B cell (primary cell): ENCODE data around the gene HOXA9. TPM values are rescaled to one million over a fixed set of nuclear protein-coding genes. Genes with fewer than 3 reads are reported as not detected.

ENCODE experiments used
- ATAC-seq: fragments of 200-7000 bp; cut with Tn5 transposase; one replicate; pipeline ENCODE4 v1.10.0; 2021; ENCODE audit warnings: low read depth, mild to moderate bottlenecking, moderate number of reproducible peaks, moderate library complexity
- CTCF ChIA-PET: fragments of 350-600 bp; sonication (Branson Sonifier 250); formaldehyde crosslinking; loops from one replicate; lab custom pipeline; 2021; ENCODE audit warnings: antibody characterized with exemption, inconsistent platforms; lab: Charles Lee
- POLR2A ChIA-PET: fragments of 350-600 bp; sonication (Branson Sonifier 250); formaldehyde crosslinking; loops from one replicate; lab custom pipeline; 2021; ENCODE audit warnings: antibody characterized with exemption; lab: Charles Lee
- DNase-seq: peaks from one replicate; pipeline ENCODE4 v3.0.0; 2013
- H2AFZ ChIP-seq: 2 replicates; pipeline ENCODE4 v1.6.1; 2012; ENCODE audit warnings: mild to moderate bottlenecking, low read depth, low read length; ENCODE audit not compliant: insufficient read depth, poor library complexity, severe bottlenecking
- H3K27ac ChIP-seq, 2 donors: 1 replicate in 1 of 2; 2 replicates in 1 of 2; pipeline ENCODE4 v1.5.1; 2012 to 2013; ENCODE audit warnings: low read length in 2 of 2, mild to moderate bottlenecking in 2 of 2, moderate library complexity in 1 of 2
- H3K27me3 ChIP-seq, 4 experiments: fragments of 200-600 bp in 1 of 4; sonication (generic) in 1 of 4; replicated peaks in 1 of 4; 1 replicate in 2 of 4; 2 replicates in 2 of 4; pipeline versions ENCODE4 v1.6.1 to v1.7.0; 2013 to 2016; ENCODE audit warnings: low read length in 3 of 4, mild to moderate bottlenecking in 2 of 4, mixed read lengths in 1 of 4, moderate library complexity in 1 of 4; ENCODE audit not compliant: insufficient read depth in 4 of 4, control insufficient read depth in 3 of 4; ENCODE audit errors: control extremely low read depth in 1 of 4
- H3K36me3 ChIP-seq, 2 experiments: replicated peaks in 1 of 2; 1 replicate in 1 of 2; 2 replicates in 1 of 2; pipeline versions ENCODE4 v1.6.1 to v1.7.1; 2013; ENCODE audit warnings: low read length in 1 of 2; ENCODE audit not compliant: insufficient read depth in 2 of 2, control insufficient read depth in 1 of 2; ENCODE audit errors: control extremely low read depth in 1 of 2, extremely low read depth in 1 of 2
- H3K4me1 ChIP-seq, 2 donors: fragments of 200-600 bp in 1 of 2; sonication (generic) in 1 of 2; 1 replicate in 1 of 2; 2 replicates in 1 of 2; pipeline versions ENCODE4 v1.5.1 to v1.6.1; 2013 to 2017; ENCODE audit warnings: low read length in 2 of 2; ENCODE audit not compliant: control insufficient read depth in 2 of 2, insufficient read depth in 2 of 2
- H3K4me2 ChIP-seq: replicated peaks from 2 replicates; pipeline ENCODE3; 2012; ENCODE audit warnings: mild to moderate bottlenecking, low read depth, low read length; ENCODE audit not compliant: poor library complexity, severe bottlenecking
- H3K4me3 ChIP-seq, 5 experiments: fragments of 200-600 bp in 1 of 5; sonication (generic) in 1 of 5; 1 replicate in 3 of 5; 2 replicates in 2 of 5; pipeline versions ENCODE4 v1.5.1 to v1.7.0; 2011 to 2016; ENCODE audit warnings: low read length in 4 of 5, mild to moderate bottlenecking in 4 of 5, low read depth in 2 of 5, control low read depth in 1 of 5, moderate library complexity in 1 of 5; ENCODE audit not compliant: insufficient read depth in 1 of 5; ENCODE audit errors: control extremely low read depth in 1 of 5, extremely low read depth in 1 of 5
- H3K79me2 ChIP-seq: fragments of 200-600 bp; sonication (generic); one replicate; pipeline ENCODE4 v1.6.0; 2016; ENCODE audit warnings: low read length; ENCODE audit not compliant: control insufficient read depth, insufficient read depth
- H3K9ac ChIP-seq: fragments of 200-600 bp; sonication (generic); 2 replicates; pipeline ENCODE4 v1.6.1; 2017; ENCODE audit warnings: mild to moderate bottlenecking, low read length, moderate library complexity
- H3K9me3 ChIP-seq, 3 donors: one replicate each; pipeline versions ENCODE4 v1.6.1 to v1.7.1; 2013; ENCODE audit warnings: low read length in 2 of 3; ENCODE audit not compliant: control insufficient read depth in 2 of 3, insufficient read depth in 1 of 3; ENCODE audit errors: control extremely low read depth in 1 of 3
- H4K20me1 ChIP-seq: 2 replicates; pipeline ENCODE4 v1.6.0; 2012; ENCODE audit warnings: mild to moderate bottlenecking, low read length; ENCODE audit not compliant: insufficient read depth, control insufficient read depth, poor library complexity, severe bottlenecking
- H3K27ac Mint-ChIP-seq: one replicate; pipeline ENCODE4 v1.8.0; 2021; ENCODE audit warnings: mixed read lengths
- H3K27me3 Mint-ChIP-seq: one replicate; pipeline ENCODE4 v1.8.0; 2021; ENCODE audit warnings: mixed read lengths
- H3K4me1 Mint-ChIP-seq: one replicate; pipeline ENCODE4 v1.8.0; 2021; ENCODE audit warnings: mixed read lengths
- H3K4me3 Mint-ChIP-seq: one replicate; pipeline ENCODE4 v1.8.0; 2021; ENCODE audit warnings: mixed read lengths
- H3K9me3 Mint-ChIP-seq: one replicate; pipeline ENCODE4 v1.8.0; 2022; ENCODE audit warnings: mixed read lengths; ENCODE audit not compliant: insufficient read depth
- CTCF ChIP-seq: fragments of 200-600 bp; IDR thresholded peaks from one replicate; pipeline ENCODE4 v1.8.0; 2022; ENCODE audit warnings: antibody characterized with exemption, mild to moderate bottlenecking
- EZH2 ChIP-seq: IDR thresholded peaks from 2 replicates; pipeline ENCODE4 v1.6.1; 2012; ENCODE audit warnings: borderline replicate concordance, low read depth, mild to moderate bottlenecking, moderate library complexity, low read length; ENCODE audit not compliant: insufficient read depth, poor library complexity, severe bottlenecking
- WGBS: methylation state at CpG from one replicate; pipeline ENCODE4 v1.1.5; 2013; ENCODE audit warnings: missing lambda C conversion rate; ENCODE audit not compliant: insufficient coverage; 5-methylcytosine and 5-hydroxymethylcytosine counted together
- intact Hi-C: fragments of 100-400 bp; cut with micrococcal nuclease; formaldehyde crosslinking; loops from one replicate; pipeline ENCODE4 v1.10.0; 2022
- polyA plus RNA-seq: library from polyadenylated mRNA; depleted of rRNA; stranded (reverse); fragments of >200 nt; gene quantifications from 2 replicates; pipeline ENCODE4 v1.2.3, GENCODE V29; 2012
- total RNA-seq, 2 donors: library from RNA; stranded (reverse); fragments of 120-200 nt in 1 of 2; gene quantifications; 1 replicate in 1 of 2; 2 replicates in 1 of 2; pipeline versions ENCODE4 v1.2.3 to v1.2.4, GENCODE V29; 2013 to 2022

The HOXA9 gene
- total and polyA plus RNA-seq, 2 donors (not counting 1 experiment from before 2014, with no cell fraction given): 0.07 TPM; not detected in 1

GRCh38 chr7:27128776-27129728, 36.3 kb downstream of the HOXA9 start:
- no peaks in the 10 kb centered on the region for H3K4me1 ChIP-seq
- ATAC-seq (no peak), DNase-seq (no peak)
- no peak overlapping the region for H3K27ac ChIP-seq
- peaks cover 63% of the 10 kb centered on the region for H3K27me3 Mint-ChIP-seq
- no peaks in the 10 kb centered on the region for H3K4me1 Mint-ChIP-seq
- H3K4me3 Mint-ChIP-seq: peak overlapping the region; percentile 50
- H3K4me2 ChIP-seq: no peak overlapping the region
- H3K9me3 Mint-ChIP-seq: peaks cover 2% of the 10 kb centered on the region
- H2AFZ ChIP-seq: no peak overlapping the region
- H3K9ac ChIP-seq: no peak overlapping the region
- H3K27ac Mint-ChIP-seq: no peak overlapping the region
- no peak overlapping the region for H3K4me3 ChIP-seq
- peaks cover 0 to 9% (median 4%) of the 10 kb centered on the region in 4 experiments for H3K27me3 ChIP-seq
- H3K79me2 ChIP-seq: no peaks in the 10 kb centered on the region
- H3K36me3 ChIP-seq: no peaks in the 10 kb centered on the region
- intact Hi-C loops: no loop called here
- peaks cover 0 to 13% (median 0%) of the 10 kb centered on the region in 3 donors for H3K9me3 ChIP-seq
- TF ChIP-seq EZH2: no peak
- no peak for TF ChIP-seq CTCF
- ChIA-PET POLR2A (no interaction called here), CTCF (interaction anchor here (0.9 kb wide), 1 partner anchor 12 kb away, joined by 4 read pairs; no protein-coding TSS in a partner anchor)
- WGBS: 97% methylated on average over 25 of the region's 28 CpGs
- no peaks in the 10 kb centered on the region for H4K20me1 ChIP-seq

- Mint-ChIP-seq H3K27me3 (peaks cover 55% of the 10 kb centered on the region), H3K4me3 (peak overlapping the region; percentile 34), H3K4me1 (no peaks in the 10 kb centered on the region), H3K9me3 (peaks cover 2% of the 10 kb centered on the region), H3K27ac (no peak overlapping the region)
- intact Hi-C loops: no loop called here
- WGBS: 80% methylated on average over 1 of the region's 2 CpGs
- no peaks in the 10 kb centered on the region for H3K36me3 ChIP-seq
- H3K9ac ChIP-seq: no peak overlapping the region
- H3K4me2 ChIP-seq: no peak overlapping the region
- H3K4me3 ChIP-seq: no peak overlapping the region
- H3K79me2 ChIP-seq: no peaks in the 10 kb centered on the region
- H3K27me3 ChIP-seq: peaks cover 0 to 7% (median 3%) of the 10 kb centered on the region in 4 experiments
- peaks cover 0 to 13% (median 0%) of the 10 kb centered on the region in 3 donors for H3K9me3 ChIP-seq
- no peak overlapping the region for H2AFZ ChIP-seq
- POLR2A ChIA-PET: no interaction called here
- no peak overlapping the region for H3K27ac ChIP-seq
- no peaks in the 10 kb centered on the region for H4K20me1 ChIP-seq
- ATAC-seq (no peak), DNase-seq (no peak)
- CTCF ChIA-PET: interaction anchor here (0.9 kb wide), 1 partner anchor 13 kb away, joined by 4 read pairs; no protein-coding TSS in a partner anchor
- TF ChIP-seq CTCF: no peak
- no peak for TF ChIP-seq EZH2
- H3K4me1 ChIP-seq: no peaks in the 10 kb centered on the region
These were observed 37.3 kb downstream of the HOXA9 start for GRCh38 chr7:27128034-27128433.
